Cerebellar nuclear complex (tissue), 1 donor: Measurements from ENCODE around the gene IKZF1.

Source experiments
- DNase-seq, 2 experiments: peaks; one replicate each; lab custom pipeline; 2025; lab: John Stamatoyannopoulos, UW

The IKZF1 gene

GRCh38 chr7:50308532-50309385 lies 4.2 kb downstream of the IKZF1 start:
- no peak for DNase-seq

GRCh38 chr7:50309721-50310120 lies 5.2 kb downstream of the IKZF1 start:
- no peak for DNase-seq

GRCh38 chr7:50310361-50310760 lies 5.8 kb downstream of the IKZF1 start:
- no peak for DNase-seq

GRCh38 chr7:50310956-50311355 lies 6.4 kb downstream of the IKZF1 start:
- no peak for DNase-seq

- DNase-seq = no peak
Observed at GRCh38 chr7:50312250-50313162, 8.0 kb downstream of the IKZF1 start.

- no peak for DNase-seq
Observed at GRCh38 chr7:50314836-50315592, 10.5 kb downstream of the IKZF1 start.

GRCh38 chr7:50315739-50316671 lies 11.5 kb downstream of the IKZF1 start:
- DNase-seq = no peak

- no peak for DNase-seq
Observed at GRCh38 chr7:50317221-50317678, 12.7 kb downstream of the IKZF1 start.

- DNase-seq = no peak
Observed at GRCh38 chr7:50317697-50318669, 13.5 kb downstream of the IKZF1 start.

GRCh38 chr7:50321487-50322067 lies 17.1 kb downstream of the IKZF1 start:
- no peak for DNase-seq

GRCh38 chr7:50324113-50324512 lies 19.6 kb downstream of the IKZF1 start:
- DNase-seq = no peak

GRCh38 chr7:50327443-50327842 lies 22.9 kb downstream of the IKZF1 start:
- DNase-seq = no peak

- no peak for DNase-seq
Observed at GRCh38 chr7:50329775-50330174, 25.3 kb downstream of the IKZF1 start.

- no peak for DNase-seq
Observed at GRCh38 chr7:50330254-50330653, 25.7 kb downstream of the IKZF1 start.

GRCh38 chr7:50330696-50331095 lies 26.2 kb downstream of the IKZF1 start:
- no peak for DNase-seq

GRCh38 chr7:50331564-50332208 lies 27.2 kb downstream of the IKZF1 start:
- no peak for DNase-seq

GRCh38 chr7:50332241-50333165 lies 28.0 kb downstream of the IKZF1 start:
- DNase-seq = no peak

- DNase-seq = no peak
Observed at GRCh38 chr7:50333221-50333651, 28.7 kb downstream of the IKZF1 start.
